Skeletal muscle tissue (tissue), 4 donors: ENCODE data around the gene EDARADD. TPM values are rescaled to one million over a fixed set of nuclear protein-coding genes. Genes with fewer than 3 reads are reported as not detected.

Experiments
- H3K27ac ChIP-seq: one replicate; pipeline ENCODE4 v1.7.0; 2013; ENCODE audit warnings: mild to moderate bottlenecking, low read depth, low read length, inconsistent platforms
- H3K27me3 ChIP-seq, 3 donors: one replicate each; pipeline ENCODE4 v1.7.0; 2013; ENCODE audit warnings: low read length in 3 of 3; ENCODE audit not compliant: control insufficient read depth in 3 of 3, insufficient read depth in 3 of 3
- H3K36me3 ChIP-seq, 3 donors: one replicate each; pipeline ENCODE4 v1.7.0; 2013; ENCODE audit warnings: low read length in 3 of 3; ENCODE audit not compliant: control insufficient read depth in 3 of 3, insufficient read depth in 3 of 3
- H3K4me1 ChIP-seq, 3 donors: one replicate each; pipeline ENCODE4 v1.7.0; 2013; ENCODE audit warnings: low read length in 3 of 3, mild to moderate bottlenecking in 3 of 3; ENCODE audit not compliant: control insufficient read depth in 3 of 3, insufficient read depth in 3 of 3
- H3K4me3 ChIP-seq, 3 donors: one replicate each; pipeline ENCODE4 v1.7.0; 2013; ENCODE audit warnings: low read length in 3 of 3
- H3K9ac ChIP-seq, 3 donors: one replicate each; pipeline ENCODE4 v1.7.0; 2013; ENCODE audit warnings: low read length in 3 of 3, mild to moderate bottlenecking in 3 of 3, moderate library complexity in 2 of 3, low read depth in 1 of 3
- H3K9me3 ChIP-seq, 3 donors: one replicate each; pipeline ENCODE4 v1.7.0; 2013; ENCODE audit warnings: low read length in 3 of 3; ENCODE audit not compliant: control insufficient read depth in 3 of 3
- total RNA-seq: library from RNA; depleted of rRNA; stranded (reverse); fragments of >200 nt; gene quantifications from one replicate; pipeline ENCODE4 v1.2.3, GENCODE V29; 2014
- donor health status: Osteomylitis.

EDARADD gene
- total RNA-seq, 1 donor from 2014 or later: under 0.01 TPM

DNA sequence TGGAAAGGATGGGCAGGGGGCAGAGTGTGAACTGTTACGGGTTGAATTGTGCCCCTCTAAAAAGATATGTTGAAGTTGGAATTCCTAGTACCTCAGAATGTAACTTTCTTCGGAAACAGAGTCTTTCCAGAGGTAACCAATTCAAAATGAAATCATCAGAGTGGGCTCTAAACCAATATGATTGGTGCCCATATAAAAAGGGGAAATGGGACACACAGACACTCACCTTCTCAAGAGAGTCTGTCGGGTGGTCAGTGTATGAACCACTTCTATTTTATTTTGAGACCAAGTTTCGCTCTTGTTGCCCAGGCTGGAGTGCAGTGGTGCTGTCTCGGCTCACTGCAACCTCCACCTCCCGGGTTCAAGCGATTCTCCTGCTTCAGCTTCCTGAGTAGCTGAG, 7.6 kb downstream of the EDARADD start:
- Histone ChIP-seq H3K4me3 (no peak overlapping the region), H3K27me3 (peaks cover 13 to 21% (median 15%) of the 10 kb centered on the region in 3 donors), H3K9ac (no peak overlapping the region), H3K9me3 (no peaks in the 10 kb centered on the region), H3K4me1 (no peaks in the 10 kb centered on the region), H3K27ac (no peak overlapping the region), H3K36me3 (no peaks in the 10 kb centered on the region)

DNA sequence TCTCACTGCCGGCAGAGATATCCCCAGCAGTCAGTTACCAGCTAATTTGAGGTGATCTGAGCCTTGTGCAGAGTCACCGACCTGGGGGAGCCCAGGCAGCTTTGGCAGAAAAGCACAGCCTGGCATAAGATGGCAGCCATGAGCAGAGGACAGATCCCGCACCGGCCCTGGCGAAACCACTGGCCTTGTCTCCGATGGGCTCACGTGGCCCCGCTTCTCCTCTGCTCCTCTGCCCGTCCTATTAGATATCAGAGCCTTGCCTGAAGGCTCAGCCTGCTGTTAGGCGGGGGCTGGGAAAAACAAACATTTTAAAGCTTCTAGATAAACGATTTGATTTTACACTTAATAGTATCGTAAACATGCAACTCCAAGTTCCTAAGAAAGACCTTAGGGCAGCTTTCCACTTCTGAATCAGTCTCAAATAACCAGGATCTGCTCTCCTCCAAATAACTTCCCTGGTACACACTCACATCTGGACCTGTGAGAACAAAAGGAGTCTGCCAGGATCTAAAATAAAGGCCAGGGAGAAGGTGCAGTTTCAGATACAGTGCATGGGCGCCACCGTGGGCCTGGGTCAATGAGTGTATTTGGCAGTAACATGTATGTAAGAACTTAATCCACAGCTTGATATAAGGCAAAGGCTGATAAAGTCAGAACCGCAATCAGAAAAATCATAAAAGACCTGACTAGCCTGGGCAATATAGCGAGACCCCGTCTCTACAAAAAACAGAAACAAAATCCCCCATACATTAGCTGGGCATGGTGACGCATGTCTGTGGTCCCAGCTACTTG, 10.0 kb downstream of the EDARADD start:
- peaks cover 0 to 17% (median 6%) of the 10 kb centered on the region in 3 donors for H3K27me3 ChIP-seq

DNA sequence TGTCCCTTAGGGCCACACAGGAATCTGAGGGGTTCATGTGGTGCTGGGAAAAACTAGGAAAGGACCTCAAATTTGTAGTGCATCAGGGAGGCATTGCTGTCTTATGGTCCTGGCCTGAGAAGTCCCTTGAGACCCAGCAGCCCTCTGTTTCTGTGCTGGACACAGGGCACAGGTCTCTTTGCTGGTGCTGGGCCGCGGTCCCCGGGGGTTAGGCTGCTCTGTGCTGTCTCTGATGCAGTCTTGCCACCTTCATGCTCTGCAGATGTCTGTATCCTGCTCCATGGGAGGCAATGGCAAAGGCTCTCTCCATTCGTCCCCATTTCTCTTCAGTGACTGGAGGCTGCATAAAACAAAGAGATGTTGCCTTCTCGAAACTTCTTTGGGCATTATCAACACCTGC, 13.0 kb downstream of the EDARADD start:
- Histone ChIP-seq H3K4me3 (no peak overlapping the region), H3K27me3 (peaks cover 0 to 6% (median 0%) of the 10 kb centered on the region in 3 donors), H3K27ac (no peak overlapping the region), H3K4me1 (no peaks in the 10 kb centered on the region), H3K9me3 (no peaks in the 10 kb centered on the region), H3K36me3 (no peaks in the 10 kb centered on the region), H3K9ac (no peak overlapping the region)

More for the DNA sequence above, 10.0 kb downstream of the EDARADD start:
- H3K27ac ChIP-seq: no peak overlapping the region
- H3K9ac ChIP-seq: no peak overlapping the region
- no peaks in the 10 kb centered on the region for H3K9me3 ChIP-seq
- H3K4me3 ChIP-seq: no peak overlapping the region
- no peaks in the 10 kb centered on the region for H3K4me1 ChIP-seq
- no peaks in the 10 kb centered on the region for H3K36me3 ChIP-seq

DNA sequence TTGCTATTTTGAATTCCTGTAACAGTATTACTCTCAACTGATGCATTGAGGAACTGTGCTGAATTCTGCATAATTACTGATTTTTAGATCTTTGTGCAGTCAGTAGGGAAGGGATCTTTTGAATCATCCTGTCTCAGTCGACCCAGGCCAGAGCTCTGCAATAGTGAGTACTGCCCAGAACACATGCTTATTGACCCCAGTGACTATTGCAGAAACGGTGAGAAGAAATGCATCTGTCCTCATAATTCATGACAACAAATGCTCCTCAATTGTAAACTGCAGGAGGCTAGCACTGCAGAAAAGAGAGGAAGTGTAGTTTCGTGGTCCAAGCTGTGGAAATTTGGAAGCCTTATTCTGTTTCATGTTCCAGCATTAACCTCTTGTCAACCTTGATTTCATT, 19.6 kb downstream of the EDARADD start:
- Histone ChIP-seq H3K4me1 (no peaks in the 10 kb centered on the region), H3K4me3 (no peak overlapping the region), H3K9ac (no peak overlapping the region), H3K9me3 (no peaks in the 10 kb centered on the region), H3K36me3 (no peaks in the 10 kb centered on the region), H3K27me3 (no peaks in the 10 kb centered on the region), H3K27ac (no peak overlapping the region)

DNA sequence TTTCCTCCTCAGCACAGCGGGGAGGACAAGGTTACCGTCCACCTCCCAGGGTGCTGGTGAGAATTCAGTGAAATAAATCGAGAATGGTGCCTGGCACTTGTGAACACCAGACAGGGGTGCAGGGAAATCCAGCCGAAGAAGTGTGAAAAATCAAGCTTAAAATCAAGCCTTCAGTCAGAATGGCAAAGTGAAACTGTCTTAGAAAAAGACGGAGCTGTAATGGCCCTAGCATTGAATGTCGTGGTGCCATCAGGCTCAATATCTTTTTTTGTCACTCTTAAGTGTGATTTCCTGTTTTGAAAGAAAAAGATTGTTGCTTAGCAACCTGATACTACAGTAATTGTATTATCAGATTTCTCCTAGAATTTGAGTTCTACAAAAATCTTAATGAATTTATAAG, 22.1 kb downstream of the EDARADD start:
- Histone ChIP-seq H3K9me3 (no peaks in the 10 kb centered on the region), H3K9ac (no peak overlapping the region), H3K4me3 (no peak overlapping the region), H3K27me3 (no peaks in the 10 kb centered on the region), H3K27ac (no peak overlapping the region), H3K4me1 (no peaks in the 10 kb centered on the region), H3K36me3 (no peaks in the 10 kb centered on the region)

DNA sequence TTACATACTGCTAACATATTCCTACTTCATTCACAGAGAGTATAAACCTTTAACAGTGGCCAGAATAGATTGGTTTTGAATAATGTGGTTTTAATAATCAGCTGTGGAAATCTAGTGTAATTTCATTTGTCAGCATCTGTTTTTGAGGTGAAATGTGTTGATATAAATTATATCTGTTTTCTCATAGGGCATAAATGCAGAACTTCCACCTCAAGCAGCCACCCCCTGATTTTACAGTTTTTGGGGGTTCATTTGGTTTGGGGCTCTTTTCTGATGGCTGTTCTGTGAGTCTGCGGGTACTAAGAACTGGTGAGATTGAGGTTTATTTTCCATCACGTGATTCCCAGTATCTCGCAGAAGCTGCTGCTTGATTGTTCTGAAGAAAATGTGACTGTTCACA, 23.2 kb downstream of the EDARADD start:
- Histone ChIP-seq H3K27ac (no peak overlapping the region), H3K4me3 (no peak overlapping the region), H3K9me3 (no peaks in the 10 kb centered on the region), H3K4me1 (no peaks in the 10 kb centered on the region), H3K9ac (no peak overlapping the region), H3K36me3 (no peaks in the 10 kb centered on the region), H3K27me3 (no peaks in the 10 kb centered on the region)

DNA sequence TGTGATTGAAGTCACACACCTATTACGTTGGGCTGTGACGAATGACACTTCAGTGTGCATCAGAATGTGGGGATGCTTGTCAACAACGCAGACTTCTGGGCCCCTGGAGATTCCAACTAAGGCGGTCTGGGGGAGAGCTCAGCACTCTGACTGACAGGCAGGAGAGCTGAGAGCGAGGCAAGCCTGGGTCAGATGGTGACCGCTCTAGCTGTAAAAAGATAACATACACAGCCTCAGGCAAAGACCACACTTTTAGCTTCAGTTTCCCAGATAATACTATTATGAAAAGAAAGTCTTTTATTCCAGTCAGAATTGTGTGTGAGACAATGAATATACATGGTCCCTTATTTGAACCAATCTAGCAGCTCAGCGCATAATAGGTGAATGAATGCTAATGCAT, 25.4 kb downstream of the EDARADD start:
- Histone ChIP-seq H3K4me3 (no peak overlapping the region), H3K9me3 (no peaks in the 10 kb centered on the region), H3K9ac (no peak overlapping the region), H3K4me1 (no peaks in the 10 kb centered on the region), H3K27ac (no peak overlapping the region), H3K36me3 (no peaks in the 10 kb centered on the region), H3K27me3 (no peaks in the 10 kb centered on the region)

DNA sequence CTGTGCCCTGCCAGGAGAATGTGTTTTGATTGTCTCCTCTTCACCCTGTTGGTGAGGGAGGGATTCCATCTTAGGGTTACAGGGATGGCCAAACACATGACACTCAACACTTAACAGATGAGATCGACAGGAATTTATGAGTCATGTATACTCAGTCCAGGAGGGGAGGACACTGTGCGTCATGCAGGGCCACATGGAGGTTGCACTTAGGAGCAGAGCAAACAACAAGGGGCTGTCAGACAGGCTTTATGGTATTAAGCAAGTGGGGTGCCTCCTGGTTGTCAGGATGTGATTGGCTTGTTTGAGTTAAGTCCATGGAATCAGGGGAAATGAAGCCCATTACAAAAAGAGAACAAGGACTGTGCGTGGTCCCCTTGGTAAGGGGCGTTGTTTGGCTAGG, 26.9 kb downstream of the EDARADD start:
- Histone ChIP-seq H3K4me1 (no peaks in the 10 kb centered on the region), H3K36me3 (no peaks in the 10 kb centered on the region), H3K27ac (no peak overlapping the region), H3K4me3 (no peak overlapping the region), H3K27me3 (no peaks in the 10 kb centered on the region), H3K9me3 (no peaks in the 10 kb centered on the region), H3K9ac (no peak overlapping the region)

DNA sequence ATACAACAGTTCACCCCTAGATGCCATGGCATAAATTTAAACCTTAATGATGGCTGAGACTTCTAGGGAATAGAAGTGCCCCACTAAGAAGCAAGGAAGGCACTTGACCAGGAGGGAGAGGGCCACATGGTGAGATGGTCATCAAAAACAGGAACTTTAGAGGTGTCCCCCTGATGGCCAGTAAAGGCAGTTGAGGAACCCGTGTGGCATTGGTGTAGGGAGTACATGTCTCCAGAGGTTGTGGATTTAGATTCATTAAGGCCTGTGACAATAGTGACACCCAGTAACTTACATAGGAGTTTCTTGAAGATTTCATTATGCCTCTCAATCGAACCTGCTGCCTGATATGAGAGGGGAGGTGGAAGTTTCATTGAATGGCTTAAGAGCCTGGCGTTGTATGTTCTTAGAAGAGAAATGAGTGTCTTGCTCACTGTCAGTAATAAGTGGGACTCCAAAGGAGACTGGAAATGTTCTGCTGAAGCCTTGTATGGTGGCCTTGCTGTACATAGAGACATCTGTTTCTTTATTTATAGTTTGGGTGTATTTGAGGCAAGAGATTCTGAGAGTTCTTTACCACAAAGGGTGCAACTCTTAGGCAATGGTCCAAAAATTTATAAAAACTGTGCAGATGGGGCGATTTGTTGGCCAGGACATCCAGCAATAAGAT, 27.9 kb downstream of the EDARADD start:
- Histone ChIP-seq H3K4me1 (no peaks in the 10 kb centered on the region), H3K9me3 (no peaks in the 10 kb centered on the region), H3K9ac (no peak overlapping the region), H3K4me3 (no peak overlapping the region), H3K27me3 (no peaks in the 10 kb centered on the region), H3K27ac (no peak overlapping the region), H3K36me3 (no peaks in the 10 kb centered on the region)

DNA sequence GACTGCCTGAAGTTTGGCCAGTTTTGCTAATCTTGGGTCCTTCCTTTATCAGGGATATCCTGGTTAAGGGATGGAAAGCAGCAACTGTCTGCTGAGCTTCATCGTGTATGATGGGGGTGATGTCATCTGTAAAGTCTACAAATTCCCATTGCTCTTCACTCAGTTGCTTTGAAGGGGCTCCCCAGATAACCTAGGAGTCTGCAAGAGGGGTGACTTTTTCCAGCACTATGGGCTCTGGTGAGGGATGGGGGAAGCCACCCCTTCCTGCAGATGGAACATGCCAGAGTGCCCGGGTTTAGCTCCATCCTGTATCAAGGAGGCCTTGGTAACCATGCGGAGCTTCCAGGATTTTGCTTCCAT, 28.4 kb downstream of the EDARADD start:
- Histone ChIP-seq H3K4me1 (no peaks in the 10 kb centered on the region), H3K36me3 (no peaks in the 10 kb centered on the region), H3K27me3 (no peaks in the 10 kb centered on the region), H3K4me3 (no peak overlapping the region), H3K9ac (no peak overlapping the region), H3K9me3 (no peaks in the 10 kb centered on the region), H3K27ac (no peak overlapping the region)
